GM12874 (cell line): ENCODE measurements around the gene RAPSN.

Experiments used
- TF ChIP-seq, protein P1 (sequence below): IDR thresholded peaks from 2 replicates; pipeline ENCODE4 v1.5.1; 2011; ENCODE audit warnings: low read depth, mild to moderate bottlenecking, control low read depth, low read length, moderate library complexity; ENCODE audit not compliant: insufficient read depth

RAPSN gene

DNA sequence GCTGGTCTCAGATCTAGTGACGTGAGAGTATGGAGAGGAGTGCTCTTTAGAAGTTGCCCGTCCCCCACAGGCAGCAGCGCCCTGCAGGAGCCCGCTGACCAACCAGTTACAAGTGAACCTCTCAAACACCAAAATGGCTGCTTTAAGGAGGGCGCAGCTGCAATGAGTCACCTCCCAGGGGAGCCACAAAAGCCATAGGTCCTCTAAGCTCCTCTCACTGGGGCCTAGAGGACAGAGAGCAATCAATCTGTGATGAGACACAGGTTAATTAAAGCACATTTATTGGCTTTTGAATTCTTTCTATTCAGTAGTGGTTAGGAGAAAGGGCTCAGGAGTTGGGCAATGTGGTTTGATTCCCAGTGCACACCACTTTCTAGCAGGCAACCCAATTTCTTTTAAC, 15.5 kb upstream of the RAPSN start:
- TF ChIP-seq, protein P1, sequence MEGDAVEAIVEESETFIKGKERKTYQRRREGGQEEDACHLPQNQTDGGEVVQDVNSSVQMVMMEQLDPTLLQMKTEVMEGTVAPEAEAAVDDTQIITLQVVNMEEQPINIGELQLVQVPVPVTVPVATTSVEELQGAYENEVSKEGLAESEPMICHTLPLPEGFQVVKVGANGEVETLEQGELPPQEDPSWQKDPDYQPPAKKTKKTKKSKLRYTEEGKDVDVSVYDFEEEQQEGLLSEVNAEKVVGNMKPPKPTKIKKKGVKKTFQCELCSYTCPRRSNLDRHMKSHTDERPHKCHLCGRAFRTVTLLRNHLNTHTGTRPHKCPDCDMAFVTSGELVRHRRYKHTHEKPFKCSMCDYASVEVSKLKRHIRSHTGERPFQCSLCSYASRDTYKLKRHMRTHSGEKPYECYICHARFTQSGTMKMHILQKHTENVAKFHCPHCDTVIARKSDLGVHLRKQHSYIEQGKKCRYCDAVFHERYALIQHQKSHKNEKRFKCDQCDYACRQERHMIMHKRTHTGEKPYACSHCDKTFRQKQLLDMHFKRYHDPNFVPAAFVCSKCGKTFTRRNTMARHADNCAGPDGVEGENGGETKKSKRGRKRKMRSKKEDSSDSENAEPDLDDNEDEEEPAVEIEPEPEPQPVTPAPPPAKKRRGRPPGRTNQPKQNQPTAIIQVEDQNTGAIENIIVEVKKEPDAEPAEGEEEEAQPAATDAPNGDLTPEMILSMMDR, result no peak

- TF ChIP-seq, protein P1, result no peak
Measured at GRCh38 chr11:47461876-47462275, 12.9 kb upstream of the RAPSN start.

- TF ChIP-seq, protein P1, result no peak
Measured at GRCh38 chr11:47460571-47461235, 11.8 kb upstream of the RAPSN start.

DNA sequence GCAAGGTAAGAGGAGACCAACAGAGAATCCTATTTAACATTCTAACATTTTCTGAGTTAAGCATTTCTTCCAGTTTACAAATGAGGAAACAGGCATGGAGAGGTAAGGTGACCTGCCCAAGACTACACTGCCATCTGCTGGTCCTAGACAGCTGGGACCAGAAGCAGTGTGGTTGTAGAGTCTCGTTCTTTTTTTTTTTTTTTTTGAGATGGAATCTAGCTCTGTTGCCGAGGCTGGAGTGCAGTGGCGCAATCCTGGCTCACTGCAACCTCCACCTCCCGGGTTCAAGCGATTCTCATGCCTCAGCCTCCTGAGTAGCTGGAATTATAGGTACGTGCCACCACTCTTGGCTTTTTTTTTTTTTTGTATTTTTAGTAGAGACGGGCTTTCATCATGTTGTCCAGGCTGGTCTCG, 5.3 kb upstream of the RAPSN start:
- TF ChIP-seq, protein P1, result peak; percentile 79

- TF ChIP-seq, protein P1, result no peak
Measured at GRCh38 chr11:47453365-47453764, 4.4 kb upstream of the RAPSN start.

DNA sequence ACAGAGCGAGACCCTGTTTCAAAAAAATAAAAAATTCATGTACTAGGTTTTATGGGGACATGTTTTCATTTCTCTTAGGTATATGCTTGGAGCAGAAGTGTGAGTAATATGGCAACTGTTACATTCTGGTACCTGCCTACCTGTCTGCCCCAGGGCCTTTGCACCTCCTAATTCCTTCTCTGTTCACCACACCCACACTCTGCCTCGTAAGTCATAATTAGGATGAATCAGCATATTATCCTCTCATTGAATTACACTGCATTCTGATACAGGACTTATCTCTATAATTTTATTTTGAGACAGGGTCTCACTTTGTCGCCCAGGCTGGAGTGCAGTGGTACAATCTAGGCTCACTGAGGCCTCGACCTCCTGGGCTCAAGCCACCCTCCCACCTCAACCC, 3.1 kb upstream of the RAPSN start:
- TF ChIP-seq, protein P1, result no peak

DNA sequence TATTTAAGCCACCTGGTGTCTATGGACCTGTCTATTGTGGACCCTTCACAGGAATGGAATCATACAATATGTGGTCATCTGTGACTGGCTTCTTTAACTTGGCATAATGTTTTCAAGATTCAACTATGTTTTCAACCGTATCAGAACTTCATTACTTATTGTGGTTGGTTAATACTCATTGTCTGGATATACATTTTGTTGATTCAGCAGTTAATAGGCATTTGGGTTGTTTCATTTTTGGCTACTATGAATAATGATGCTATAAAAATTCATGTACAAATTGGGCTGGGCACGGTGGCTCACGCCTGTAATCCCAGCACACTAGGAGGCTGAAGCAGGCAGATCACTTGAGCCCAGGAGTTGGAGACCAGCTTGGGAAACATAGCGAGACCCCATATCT, 2.5 kb upstream of the RAPSN start:
- TF ChIP-seq, protein P1, result no peak
